NCI-H2171 treated with DMSO at 0.1 percent for 48 hours (cell line): ENCODE measurements around the gene IFT20.
"Not testable (repeated sequence)": the region's sequence is repeated elsewhere in the genome, so short reads cannot be mapped to it uniquely, and the experiment has no call there.

Experiments
- DNase-seq: peaks from one replicate; lab custom pipeline; 2025; lab: John Stamatoyannopoulos, UW

The IFT20 gene

DNA sequence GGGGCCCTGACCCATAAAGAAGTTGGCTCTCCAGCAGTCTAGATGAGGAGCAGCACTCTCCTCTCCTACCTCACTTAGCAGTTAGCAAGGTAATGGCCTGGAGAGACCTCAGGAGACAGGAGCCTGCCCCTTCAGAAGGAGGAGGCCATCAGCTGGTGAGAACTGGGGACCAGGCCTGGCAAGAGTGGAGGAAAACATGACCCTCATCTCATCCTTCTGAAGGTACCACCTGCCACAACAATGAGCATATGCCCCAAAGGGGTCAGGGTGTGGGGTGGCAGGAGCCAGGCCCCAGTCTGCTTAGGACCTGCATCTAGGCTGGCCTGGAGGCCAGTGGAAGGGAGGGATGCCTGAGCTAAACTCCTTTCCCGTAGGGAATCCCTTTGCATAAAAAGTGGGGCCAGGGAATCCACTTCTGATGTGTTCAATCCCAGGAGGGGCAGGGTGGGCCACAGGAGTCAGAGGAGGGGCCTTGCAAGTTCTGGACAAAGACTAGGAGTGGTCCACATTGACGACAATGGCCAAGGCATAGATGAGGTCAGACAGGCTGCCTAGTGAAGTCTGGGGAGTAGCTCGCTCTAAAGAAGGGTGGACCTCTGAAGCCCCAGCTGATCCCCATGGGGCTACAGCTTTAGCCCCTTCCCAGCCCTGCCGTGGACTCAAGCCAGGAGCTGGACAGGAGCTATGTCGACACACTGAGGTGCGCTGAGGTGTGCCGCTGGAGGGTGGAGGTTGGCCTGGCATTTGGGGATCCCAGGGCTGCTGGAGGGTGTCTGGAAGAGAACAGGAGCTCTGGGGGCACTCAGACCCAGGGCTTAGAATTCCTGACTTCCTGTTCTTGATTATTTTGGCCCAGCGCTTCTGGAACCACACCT, 28.7 kb upstream of the IFT20 start:
- no peak for DNase-seq

DNA sequence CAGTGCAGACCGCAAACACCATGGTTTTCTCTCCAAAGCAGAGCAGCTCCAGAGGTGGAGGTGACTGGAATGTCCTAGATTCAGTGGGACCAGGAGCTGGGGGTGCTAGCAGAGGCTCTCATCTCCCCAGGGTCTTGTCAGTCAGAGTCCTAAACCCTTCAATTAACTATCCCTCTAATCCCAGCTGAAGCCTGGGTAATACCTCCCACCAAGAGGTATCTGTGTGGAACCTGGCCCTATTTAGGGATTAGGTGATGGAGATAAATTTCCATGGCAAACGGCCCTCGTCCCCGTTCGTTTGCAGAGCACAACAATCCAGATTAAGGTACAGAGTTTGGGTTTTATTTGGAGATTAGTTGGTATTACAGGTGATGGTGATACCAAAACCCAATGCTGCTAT, 27.9 kb upstream of the IFT20 start:
- DNase-seq, result no peak

DNA sequence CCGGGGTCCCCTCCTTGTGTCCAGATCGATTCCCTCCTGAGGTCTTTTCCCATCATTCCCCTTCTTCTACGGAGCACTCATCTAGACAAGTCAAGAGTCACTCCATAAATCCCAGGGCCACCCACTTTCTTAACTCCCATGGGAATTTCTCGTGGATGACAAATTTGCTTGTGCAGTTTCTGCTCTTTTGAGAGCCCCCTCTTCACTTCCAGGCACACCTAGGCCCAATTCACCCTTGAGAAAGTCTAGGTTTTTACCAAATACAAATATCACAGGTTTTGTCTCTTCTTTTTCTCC, 22.6 kb upstream of the IFT20 start:
- peak; percentile 77 for DNase-seq

- DNase-seq, result peak; percentile 96
These were observed 22.0 kb upstream of the IFT20 start, which contains the start of gene POLDIP2 for GRCh38 chr17:28357061-28357900. Gene POLDIP2 (minus strand): TSS chr17:28357527. CDS start chr17:28357448, 79 bp downstream.

DNA sequence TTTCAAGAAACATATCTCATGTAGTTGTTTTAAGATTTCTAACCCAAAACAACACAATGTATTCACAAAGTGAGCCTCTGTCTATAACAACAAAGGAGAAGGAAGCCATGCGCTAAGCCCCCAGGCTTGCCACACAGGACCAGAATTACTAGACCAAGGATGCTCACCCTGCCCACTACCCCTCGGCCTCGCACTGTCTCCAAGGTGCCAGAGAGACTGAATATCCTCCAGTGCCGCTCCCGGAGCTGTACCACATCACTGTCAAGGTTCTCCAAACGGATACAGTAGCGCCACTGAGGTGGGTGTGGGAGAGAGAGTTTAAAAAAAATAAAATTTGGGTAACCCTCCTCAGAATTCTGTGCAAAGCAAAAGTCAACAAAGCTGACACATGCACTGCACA, 15.0 kb upstream of the IFT20 start:
- DNase-seq, result no peak

DNA sequence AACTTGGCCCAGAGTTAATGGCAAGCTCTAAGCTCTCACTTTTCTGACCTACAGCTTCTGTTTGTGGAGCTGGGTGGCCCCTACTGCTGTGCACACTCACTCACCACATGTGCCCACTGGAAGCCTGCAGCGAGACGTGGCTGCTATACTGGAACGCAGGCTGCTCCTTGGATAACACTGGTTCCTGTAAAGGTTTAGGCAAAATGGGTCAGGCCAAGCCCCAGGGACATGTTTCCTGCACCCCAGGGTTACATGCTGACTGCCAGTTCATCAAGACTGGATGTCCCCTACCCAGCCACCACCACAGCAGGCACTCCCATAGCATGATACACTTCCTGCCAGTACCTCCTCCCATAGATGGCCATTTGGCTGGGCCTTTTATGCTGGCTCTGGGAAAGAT, 13.7 kb upstream of the IFT20 start:
- no peak for DNase-seq

DNA sequence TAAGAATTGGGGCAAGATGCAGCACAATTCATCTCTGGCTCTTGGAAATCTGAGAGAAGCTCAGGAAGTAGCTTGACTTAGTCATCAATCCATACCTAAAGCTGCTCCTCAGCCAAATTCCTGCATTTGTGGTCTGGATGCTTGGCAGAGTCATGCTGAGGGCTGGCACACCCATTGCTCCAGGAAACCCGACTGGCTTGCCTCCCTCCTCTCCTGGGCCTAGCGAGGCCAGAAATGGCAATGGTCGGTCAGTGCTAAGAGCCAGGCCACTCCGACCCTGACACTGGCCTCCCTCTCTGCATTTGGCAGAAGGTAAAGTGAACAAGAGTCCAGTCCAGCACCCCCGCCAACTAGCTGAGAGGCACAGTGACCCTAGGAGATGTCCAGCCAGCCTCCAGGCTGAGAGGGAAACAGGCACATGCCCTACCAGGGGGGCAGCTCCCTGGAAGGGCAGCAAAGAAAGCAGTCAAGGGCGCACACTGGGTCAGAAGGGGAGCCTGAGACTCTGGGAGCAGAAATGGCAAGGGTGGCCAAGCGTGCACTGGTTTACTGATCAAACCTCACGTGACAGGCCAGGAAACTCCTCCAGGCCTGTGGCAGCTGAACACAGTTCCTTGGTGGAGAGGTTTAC, 12.1 kb upstream of the IFT20 start:
- DNase-seq, result no peak

GRCh38 chr17:28346746-28347246, 11.5 kb upstream of the IFT20 start:
- no peak for DNase-seq

GRCh38 chr17:28346199-28346580, 10.9 kb upstream of the IFT20 start:
- DNase-seq, result no peak

DNA sequence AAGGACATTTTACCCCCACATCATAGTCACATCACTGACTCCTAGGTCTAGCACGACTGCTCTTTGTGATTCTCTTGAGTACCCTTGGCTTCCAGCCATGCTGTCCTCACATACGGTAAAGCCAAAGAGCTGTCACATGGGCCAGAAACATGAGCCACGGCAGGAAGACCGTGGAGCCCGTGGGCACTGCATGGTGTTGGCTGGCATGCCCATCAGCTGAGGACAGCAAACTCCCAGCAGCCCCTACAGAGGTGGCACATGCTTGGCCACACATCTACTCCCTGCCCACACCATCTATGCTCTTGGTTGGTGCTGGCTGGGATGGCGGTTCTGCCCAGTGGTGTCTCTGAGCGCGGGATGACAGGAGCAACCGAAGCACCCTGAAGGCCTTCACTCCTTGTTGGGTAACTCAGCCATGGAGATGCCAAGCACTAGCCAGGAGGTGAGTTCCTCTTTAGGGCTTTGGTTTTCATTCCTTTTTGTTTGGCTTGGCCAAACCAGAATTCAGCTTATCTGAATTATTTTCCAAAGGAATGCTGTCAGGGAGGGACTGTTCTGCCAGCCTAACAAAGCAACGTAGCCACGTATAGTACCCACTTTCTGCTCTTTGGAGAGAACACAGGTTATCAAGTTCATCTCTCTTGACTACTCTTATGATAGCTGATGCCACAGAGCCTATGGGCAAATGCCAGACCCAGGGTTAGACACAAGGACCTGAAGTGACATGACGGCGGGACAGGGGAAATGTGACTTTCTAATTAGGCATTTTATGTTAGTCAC, 10.3 kb upstream of the IFT20 start:
- no peak for DNase-seq

GRCh38 chr17:28344435-28344901, 9.2 kb upstream of the IFT20 start:
- DNase-seq, result no peak

- DNase-seq, result no peak
These were observed 8.7 kb upstream of the IFT20 start for GRCh38 chr17:28344011-28344410.

DNA sequence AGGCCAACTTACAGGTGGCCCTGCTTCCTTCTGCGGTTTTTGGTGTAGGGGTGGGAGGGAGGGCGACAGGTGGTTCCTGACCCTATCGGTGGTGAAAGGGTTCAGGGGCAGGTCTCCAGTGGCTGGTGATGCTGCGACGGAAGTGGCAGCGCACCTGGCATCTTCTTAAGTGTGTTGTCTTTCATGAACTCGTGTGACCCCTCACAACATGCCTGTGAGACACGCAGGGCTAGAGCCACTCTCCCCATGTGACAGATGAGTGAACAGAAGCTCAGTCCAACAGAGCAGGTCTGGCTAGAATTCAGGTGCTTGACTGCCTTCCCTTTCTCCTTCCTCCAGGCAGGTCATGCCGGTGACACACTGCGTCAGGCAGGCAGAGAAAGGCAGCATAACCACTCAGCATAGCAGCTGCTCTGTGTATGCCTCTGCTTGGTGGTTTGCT, 8.2 kb upstream of the IFT20 start:
- DNase-seq, result no peak

GRCh38 chr17:28342313-28342712, 7.0 kb upstream of the IFT20 start:
- DNase-seq, result no peak

DNA sequence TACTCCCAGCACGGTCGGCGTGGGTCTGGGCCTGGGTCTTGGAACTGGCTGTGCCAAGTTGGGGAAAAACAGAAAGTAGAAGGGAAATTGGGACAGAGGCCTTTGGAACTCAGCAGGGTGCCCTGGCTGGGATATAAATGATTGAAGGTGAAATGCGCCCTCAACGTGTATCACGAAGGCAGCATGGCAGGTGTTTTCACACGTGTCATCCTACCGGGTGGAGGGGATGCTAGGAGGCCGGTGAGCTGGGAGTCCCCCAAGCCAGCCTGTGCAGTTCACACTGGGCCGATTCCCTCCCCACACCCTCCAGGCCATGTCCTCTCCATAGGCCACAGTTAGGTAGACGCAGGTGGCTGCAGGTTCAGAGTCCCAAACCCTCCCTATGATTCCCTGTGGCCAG, 6.2 kb upstream of the IFT20 start:
- no peak for DNase-seq

GRCh38 chr17:28340374-28340773, 5.1 kb upstream of the IFT20 start:
- DNase-seq, result no peak

DNA sequence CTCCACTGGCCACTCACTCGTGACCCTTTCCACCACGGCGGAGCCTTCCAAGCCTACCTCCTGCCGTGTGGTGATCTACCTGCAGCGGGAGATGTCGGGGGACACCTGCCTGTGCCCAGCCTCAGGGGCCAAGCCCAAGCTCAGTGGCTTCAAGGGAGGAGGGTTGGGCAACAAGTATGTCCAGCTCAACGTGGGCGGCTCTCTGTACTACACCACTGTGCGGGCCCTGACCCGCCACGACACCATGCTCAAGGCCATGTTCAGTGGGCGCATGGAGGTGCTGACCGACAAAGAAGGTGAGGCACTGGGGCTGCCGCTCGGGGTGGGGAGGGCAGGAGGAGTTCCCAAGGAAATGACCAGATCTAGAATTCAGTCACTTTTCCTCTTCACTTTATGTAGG, 4.2 kb upstream of the IFT20 start:
- DNase-seq, result no peak

DNA sequence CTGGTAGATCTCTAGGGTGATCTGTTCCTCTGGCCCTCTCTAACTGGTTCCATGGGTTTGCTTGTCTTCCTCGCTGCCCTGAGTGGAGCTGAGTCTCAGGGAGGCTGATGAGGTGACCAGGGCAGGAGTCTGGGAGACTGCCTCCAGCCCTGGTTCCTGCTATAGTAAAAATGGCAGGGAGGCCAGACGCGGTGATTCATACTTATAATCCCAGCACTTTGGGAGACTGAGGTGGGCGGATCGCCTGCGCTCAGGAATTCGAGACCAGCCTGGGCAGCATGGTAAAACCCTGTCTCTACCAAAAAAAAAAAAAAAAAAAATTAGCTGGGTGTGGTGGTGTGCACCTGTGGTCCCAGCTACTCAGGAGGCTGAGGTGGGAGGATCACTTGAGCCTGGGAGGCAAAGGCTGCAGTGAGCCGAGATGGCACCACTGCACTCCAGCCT, 3.5 kb upstream of the IFT20 start:
- not testable (repeated sequence) for DNase-seq

- no peak for DNase-seq
These were observed 2.9 kb upstream of the IFT20 start for GRCh38 chr17:28338056-28338768.

- DNase-seq, result peak; percentile 46
These were observed 943 bp upstream of the IFT20 start for GRCh38 chr17:28335959-28336871.
